ENCODE results near the gene SCARB1. TPM values are rescaled to one million over a fixed set of nuclear protein-coding genes. Genes with fewer than 3 reads are reported as not detected.

The SCARB1 gene
- total and polyA plus RNA-seq, 2 of the 13 experiments (the other 11 are each of a cell fraction or from before 2014, with no cell fraction given): 63.4 to 160 TPM

DNA sequence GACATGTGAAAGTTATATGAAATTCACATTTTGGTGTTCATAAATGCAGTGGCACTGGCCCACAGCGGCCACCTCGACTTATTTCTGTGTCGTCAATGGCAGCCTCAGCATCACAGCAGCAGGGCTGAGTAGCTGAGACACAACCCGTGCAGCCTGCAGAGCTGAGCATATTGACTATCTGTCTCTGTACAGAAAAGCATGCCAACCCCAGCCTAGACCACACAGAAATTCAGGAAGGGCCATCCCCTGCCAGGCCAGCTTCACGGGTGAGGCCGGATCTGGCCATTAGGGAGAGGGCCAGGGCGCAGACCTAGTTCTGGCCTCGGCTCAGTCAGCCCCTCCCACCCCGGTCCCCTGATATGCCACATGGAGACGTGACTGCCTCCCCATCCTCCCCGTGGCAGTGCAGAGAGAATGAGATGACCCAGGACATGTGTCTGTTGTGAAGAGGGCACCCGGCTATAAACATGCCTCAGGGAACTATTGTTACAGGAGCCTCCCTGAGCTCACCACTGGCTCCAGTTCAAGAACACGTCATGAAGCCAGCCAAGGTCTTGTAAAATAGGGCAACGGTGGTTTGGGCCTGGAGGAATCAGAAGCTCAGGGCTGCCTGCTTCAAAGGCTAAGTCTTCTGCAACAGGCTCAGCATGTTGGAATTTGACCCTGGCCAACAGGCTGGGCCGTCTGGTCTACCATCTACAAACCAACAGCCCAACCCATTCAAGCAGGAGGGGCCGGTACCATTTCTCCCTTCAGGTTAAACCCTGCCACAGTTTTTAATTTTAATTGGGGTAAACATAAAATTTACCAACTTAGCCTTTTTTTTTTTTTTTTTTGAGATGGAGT, 25.5 kb downstream of the SCARB1 start (continued):
- TF ChIP-seq SSRP1 (CRISPR knock-in tag; IDR thresholded peaks at IDR 0.05) (0 out of 2 replicates have a peak, but pooled peaks have one; percentile 69), PRMT3 (CRISPR knock-in tag; IDR thresholded peaks at IDR 0.05; ENCODE audit: borderline replicate concordance, low read depth) (no peak), ZNF121 (CRISPR knock-in tag; IDR thresholded peaks at IDR 0.05) (peak; percentile 43; the same call in 1 of the 2 replicates), NFYB (CRISPR knock-in tag; IDR thresholded peaks at IDR 0.05) (no peak), ZNF292 (CRISPR knock-in tag; IDR thresholded peaks at IDR 0.05; ENCODE audit: borderline replicate concordance, low read depth) (peak; percentile 85; the same call in 1 of the 2 replicates), ZNF749 (CRISPR knock-in tag; IDR thresholded peaks at IDR 0.05; ENCODE audit: borderline replicate concordance) (no peak)
- TF ChIP-seq, protein P1, sequence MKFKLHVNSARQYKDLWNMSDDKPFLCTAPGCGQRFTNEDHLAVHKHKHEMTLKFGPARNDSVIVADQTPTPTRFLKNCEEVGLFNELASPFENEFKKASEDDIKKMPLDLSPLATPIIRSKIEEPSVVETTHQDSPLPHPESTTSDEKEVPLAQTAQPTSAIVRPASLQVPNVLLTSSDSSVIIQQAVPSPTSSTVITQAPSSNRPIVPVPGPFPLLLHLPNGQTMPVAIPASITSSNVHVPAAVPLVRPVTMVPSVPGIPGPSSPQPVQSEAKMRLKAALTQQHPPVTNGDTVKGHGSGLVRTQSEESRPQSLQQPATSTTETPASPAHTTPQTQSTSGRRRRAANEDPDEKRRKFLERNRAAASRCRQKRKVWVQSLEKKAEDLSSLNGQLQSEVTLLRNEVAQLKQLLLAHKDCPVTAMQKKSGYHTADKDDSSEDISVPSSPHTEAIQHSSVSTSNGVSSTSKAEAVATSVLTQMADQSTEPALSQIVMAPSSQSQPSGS (CRISPR knock-in tag; IDR thresholded peaks at IDR 0.05): no peak; the same call in 1 of the 2 replicates
- TF ChIP-seq, protein P2, sequence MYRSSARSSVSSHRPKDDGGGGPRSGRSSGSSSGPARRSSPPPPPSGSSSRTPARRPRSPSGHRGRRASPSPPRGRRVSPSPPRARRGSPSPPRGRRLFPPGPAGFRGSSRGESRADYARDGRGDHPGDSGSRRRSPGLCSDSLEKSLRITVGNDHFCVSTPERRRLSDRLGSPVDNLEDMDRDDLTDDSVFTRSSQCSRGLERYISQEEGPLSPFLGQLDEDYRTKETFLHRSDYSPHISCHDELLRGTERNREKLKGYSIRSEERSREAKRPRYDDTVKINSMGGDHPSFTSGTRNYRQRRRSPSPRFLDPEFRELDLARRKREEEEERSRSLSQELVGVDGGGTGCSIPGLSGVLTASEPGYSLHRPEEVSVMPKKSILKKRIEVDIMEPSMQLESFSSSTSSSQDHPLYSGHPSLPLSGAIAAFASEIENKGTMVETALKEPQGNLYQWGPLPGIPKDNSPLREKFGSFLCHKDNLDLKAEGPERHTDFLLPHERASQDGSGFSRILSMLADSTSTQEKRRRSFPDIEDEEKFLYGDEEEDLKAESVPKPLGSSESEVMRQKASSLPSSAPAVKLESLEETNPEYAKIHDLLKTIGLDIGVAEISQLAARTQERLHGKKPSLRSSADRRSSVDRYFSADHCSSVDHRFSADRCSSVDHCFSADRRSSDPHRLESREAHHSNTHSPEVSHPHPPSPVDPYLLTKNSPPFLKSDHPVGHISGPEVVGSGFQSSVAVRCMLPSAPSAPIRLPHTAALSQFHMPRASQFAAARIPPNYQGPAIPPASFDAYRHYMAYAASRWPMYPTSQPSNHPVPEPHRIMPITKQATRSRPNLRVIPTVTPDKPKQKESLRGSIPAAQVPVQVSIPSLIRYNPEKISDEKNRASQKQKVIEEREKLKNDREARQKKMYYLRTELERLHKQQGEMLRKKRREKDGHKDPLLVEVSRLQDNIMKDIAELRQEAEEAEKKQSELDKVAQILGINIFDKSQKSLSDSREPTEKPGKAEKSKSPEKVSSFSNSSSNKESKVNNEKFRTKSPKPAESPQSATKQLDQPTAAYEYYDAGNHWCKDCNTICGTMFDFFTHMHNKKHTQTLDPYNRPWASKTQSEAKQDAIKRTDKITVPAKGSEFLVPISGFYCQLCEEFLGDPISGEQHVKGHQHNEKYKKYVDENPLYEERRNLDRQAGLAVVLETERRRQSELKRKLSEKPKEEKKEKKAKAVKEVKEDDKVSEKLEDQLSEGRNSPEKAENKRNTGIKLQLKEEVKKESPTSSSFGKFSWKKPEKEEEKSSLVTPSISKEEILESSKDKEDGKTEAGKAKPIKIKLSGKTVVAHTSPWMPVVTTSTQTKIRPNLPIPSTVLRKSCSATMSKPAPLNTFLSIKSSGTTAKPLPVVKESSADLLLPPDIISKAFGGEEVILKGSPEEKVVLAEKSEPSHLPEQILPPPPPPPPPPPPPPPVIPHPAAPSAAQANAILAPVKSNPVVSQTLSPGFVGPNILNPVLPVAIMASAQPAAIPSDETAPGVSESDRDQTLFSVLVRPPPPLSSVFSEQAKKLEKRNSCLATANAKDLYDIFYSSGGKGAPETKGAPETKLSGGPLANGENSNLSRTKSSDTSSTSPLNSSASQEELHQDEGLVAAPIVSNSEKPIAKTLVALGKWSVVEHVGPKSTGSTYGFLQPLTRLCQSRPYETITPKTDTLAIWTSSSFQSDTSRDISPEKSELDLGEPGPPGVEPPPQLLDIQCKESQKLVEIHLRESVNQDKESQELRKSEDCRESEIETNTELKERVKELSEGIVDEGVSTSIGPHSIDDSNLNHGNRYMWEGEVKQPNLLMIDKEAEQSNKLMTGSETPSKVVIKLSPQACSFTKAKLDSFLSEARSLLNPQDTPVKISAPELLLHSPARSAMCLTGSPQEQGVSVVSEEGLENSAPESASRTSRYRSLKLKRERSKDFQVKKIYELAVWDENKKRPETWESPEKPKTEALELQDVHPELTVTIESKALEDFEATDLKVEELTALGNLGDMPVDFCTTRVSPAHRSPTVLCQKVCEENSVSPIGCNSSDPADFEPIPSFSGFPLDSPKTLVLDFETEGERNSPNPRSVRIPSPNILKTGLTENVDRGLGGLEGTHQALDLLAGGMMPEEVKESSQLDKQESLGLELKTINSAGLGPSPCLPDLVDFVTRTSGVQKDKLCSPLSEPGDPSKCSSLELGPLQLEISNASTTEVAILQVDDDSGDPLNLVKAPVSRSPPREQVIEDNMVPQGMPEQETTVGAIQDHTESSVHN (CRISPR knock-in tag; IDR thresholded peaks at IDR 0.05): no peak
- TF ChIP-seq, protein P3, sequence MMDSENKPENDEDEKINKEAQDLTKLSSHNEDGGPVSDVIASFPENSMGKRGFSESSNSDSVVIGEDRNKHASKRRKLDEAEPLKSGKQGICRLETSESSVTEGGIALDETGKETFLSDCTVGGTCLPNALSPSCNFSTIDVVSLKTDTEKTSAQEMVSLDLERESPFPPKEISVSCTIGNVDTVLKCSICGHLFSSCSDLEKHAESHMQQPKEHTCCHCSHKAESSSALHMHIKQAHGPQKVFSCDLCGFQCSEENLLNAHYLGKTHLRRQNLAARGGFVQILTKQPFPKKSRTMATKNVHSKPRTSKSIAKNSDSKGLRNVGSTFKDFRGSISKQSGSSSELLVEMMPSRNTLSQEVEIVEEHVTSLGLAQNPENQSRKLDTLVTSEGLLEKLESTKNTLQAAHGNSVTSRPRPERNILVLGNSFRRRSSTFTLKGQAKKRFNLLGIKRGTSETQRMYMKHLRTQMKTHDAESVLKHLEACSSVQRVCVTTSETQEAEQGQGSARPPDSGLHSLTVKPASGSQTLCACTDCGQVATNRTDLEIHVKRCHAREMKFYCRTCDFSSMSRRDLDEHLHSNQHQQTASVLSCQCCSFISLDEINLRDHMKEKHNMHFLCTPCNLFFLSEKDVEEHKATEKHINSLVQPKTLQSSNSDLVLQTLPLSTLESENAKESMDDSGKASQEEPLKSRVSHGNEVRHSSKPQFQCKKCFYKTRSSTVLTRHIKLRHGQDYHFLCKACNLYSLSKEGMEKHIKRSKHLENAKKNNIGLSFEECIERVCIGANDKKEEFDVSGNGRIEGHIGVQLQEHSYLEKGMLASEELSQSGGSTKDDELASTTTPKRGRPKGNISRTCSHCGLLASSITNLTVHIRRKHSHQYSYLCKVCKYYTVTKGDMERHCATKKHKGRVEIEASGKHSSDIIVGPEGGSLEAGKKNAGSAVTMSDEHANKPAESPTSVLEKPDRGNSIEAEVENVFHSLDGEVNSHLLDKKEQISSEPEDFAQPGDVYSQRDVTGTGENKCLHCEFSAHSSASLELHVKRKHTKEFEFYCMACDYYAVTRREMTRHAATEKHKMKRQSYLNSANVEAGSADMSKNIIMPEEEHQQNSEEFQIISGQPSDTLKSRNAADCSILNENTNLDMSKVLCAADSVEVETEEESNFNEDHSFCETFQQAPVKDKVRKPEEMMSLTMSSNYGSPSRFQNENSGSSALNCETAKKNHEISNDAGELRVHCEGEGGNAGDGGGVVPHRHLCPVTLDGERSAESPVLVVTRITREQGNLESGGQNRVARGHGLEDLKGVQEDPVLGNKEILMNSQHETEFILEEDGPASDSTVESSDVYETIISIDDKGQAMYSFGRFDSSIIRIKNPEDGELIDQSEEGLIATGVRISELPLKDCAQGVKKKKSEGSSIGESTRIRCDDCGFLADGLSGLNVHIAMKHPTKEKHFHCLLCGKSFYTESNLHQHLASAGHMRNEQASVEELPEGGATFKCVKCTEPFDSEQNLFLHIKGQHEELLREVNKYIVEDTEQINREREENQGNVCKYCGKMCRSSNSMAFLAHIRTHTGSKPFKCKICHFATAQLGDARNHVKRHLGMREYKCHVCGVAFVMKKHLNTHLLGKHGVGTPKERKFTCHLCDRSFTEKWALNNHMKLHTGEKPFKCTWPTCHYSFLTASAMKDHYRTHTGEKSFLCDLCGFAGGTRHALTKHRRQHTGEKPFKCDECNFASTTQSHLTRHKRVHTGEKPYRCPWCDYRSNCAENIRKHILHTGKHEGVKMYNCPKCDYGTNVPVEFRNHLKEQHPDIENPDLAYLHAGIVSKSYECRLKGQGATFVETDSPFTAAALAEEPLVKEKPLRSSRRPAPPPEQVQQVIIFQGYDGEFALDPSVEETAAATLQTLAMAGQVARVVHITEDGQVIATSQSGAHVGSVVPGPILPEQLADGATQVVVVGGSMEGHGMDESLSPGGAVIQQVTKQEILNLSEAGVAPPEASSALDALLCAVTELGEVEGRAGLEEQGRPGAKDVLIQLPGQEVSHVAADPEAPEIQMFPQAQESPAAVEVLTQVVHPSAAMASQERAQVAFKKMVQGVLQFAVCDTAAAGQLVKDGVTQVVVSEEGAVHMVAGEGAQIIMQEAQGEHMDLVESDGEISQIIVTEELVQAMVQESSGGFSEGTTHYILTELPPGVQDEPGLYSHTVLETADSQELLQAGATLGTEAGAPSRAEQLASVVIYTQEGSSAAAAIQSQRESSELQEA (CRISPR knock-in tag; IDR thresholded peaks at IDR 0.05; ENCODE audit: not compliant biosample characterization): no peak
